ENCODE measurements around the gene OPRM1. TPM values are rescaled to one million over a fixed set of nuclear protein-coding genes. Genes with fewer than 3 reads are reported as not detected.

OPRM1 gene
- total and polyA plus RNA-seq, 2 donors (not counting 1 experiment from before 2014, with no cell fraction given) = not detected

DNA sequence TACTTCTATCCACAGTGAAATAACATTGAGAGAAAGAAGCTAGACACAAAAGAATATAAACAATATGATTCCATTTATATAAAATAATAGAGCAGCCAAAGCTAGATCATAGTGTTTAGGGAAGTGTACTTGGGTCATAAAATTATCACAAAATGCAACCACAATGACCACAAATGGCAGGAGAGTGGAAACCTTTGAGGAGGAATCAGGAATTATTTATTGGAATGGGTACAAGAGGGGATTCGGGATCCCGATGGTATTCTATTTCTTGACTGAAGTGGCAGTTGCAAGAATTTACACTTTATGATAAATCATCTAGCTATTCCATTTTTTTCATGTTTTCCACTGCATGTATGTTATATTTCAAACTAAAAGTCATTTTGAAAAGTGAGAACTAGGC, 241.5 kb downstream of the OPRM1 start:
- Mint-ChIP-seq H3K27me3 (no peaks in the 10 kb centered on the region), H3K4me3 (no peak overlapping the region), H3K27ac (no peak overlapping the region), H3K9me3 (ENCODE audit: insufficient read depth) (no peaks in the 10 kb centered on the region), H3K4me1 (peaks cover 10% of the 10 kb centered on the region)
- ATAC-seq (ENCODE audit: low read depth) = no peak
- Histone ChIP-seq H3K79me2 (ENCODE audit: control insufficient read depth, insufficient read depth, low read length) (no peaks in the 10 kb centered on the region), H3K9ac (ENCODE audit: low read length) (no peak overlapping the region), H3K27me3 (replicated peaks in 1 of 4; ENCODE audit: control extremely low read depth in 1 of 4, control insufficient read depth in 3 of 4, insufficient read depth in 4 of 4, low read length in 3 of 4) (no peaks in the 10 kb centered on the region), H3K4me2 (replicated peaks; ENCODE audit: low read depth, low read length, poor library complexity, severe bottlenecking) (no peak overlapping the region), H3K9me3 (ENCODE audit: control extremely low read depth in 1 of 3, control insufficient read depth in 2 of 3, insufficient read depth in 1 of 3, low read length in 2 of 3) (no peaks in the 10 kb centered on the region), H3K4me3 (ENCODE audit: control extremely low read depth in 1 of 5, extremely low read depth in 1 of 5, insufficient read depth in 1 of 5, low read depth in 2 of 5, low read length in 4 of 5) (no peak overlapping the region), H2AFZ (ENCODE audit: insufficient read depth, low read depth, low read length, poor library complexity, severe bottlenecking) (no peak overlapping the region), H3K27ac (ENCODE audit: low read length in 2 of 2) (no peak overlapping the region), H4K20me1 (ENCODE audit: control insufficient read depth, insufficient read depth, low read length, poor library complexity, severe bottlenecking) (no peaks in the 10 kb centered on the region), H3K36me3 (replicated peaks in 1 of 2; ENCODE audit: control extremely low read depth in 1 of 2, control insufficient read depth in 1 of 2, extremely low read depth in 1 of 2, insufficient read depth in 2 of 2, low read length in 1 of 2) (no peaks in the 10 kb centered on the region), H3K4me1 (ENCODE audit: control insufficient read depth in 2 of 2, insufficient read depth in 2 of 2, low read length in 2 of 2) (peaks cover 4% of the 10 kb centered on the region in 2 donors)
- POLR2A ChIA-PET = no interaction called here
- intact Hi-C loops (cut with micrococcal nuclease) = no loop called here
- WGBS (ENCODE audit: insufficient coverage) = no CpG with 5 or more reads among the region's 2 CpGs
- CTCF ChIA-PET = interaction anchor here (0.7 to 1.0 kb wide), 2 partner anchors 12 to 99 kb away, joined by 3 to 4 read pairs; no protein-coding TSS in a partner anchor
- DNase-seq = no peak
- TF ChIP-seq CTCF (IDR thresholded peaks at IDR 0.05) (no peak), EZH2 (IDR thresholded peaks at IDR 0.05; ENCODE audit: borderline replicate concordance, insufficient read depth, low read depth, low read length, poor library complexity, severe bottlenecking) (no peak)

DNA sequence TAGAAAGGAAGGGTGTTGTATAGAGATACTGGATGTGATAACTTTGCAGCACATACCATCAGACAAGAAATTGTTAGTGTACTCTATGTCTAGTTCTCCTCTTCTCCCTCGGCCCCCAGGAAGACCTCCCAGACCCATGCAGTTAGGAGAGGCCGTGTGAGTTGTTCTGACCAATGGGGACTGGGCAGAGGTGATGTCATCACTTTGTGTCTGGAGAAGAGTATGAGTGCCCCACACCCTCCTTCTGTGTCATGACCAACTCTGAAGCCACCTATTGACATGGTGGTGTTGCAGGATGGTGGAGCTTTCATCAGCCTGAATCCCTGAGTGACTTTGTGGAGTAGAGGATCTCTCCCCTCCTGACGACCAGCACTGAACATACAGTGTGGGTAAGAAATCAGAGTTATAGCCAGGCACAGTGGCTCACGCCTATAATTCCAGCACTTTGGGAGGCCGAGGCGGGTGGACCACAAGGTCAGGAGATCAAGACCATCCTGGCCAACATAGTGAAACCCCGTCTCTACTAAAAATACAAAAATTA, 245.3 kb downstream of the OPRM1 start:
- no CpG with 5 or more reads among the region's 7 CpGs for WGBS (ENCODE audit: insufficient coverage)
- Histone ChIP-seq H2AFZ (ENCODE audit: insufficient read depth, low read depth, low read length, poor library complexity, severe bottlenecking) (no peak overlapping the region), H3K79me2 (ENCODE audit: control insufficient read depth, insufficient read depth, low read length) (no peaks in the 10 kb centered on the region), H3K4me3 (ENCODE audit: control extremely low read depth in 1 of 5, extremely low read depth in 1 of 5, insufficient read depth in 1 of 5, low read depth in 2 of 5, low read length in 4 of 5) (no peak overlapping the region), H4K20me1 (ENCODE audit: control insufficient read depth, insufficient read depth, low read length, poor library complexity, severe bottlenecking) (no peaks in the 10 kb centered on the region), H3K36me3 (replicated peaks in 1 of 2; ENCODE audit: control extremely low read depth in 1 of 2, control insufficient read depth in 1 of 2, extremely low read depth in 1 of 2, insufficient read depth in 2 of 2, low read length in 1 of 2) (no peaks in the 10 kb centered on the region), H3K27ac (ENCODE audit: low read length in 2 of 2) (no peak overlapping the region), H3K9me3 (ENCODE audit: control extremely low read depth in 1 of 3, control insufficient read depth in 2 of 3, insufficient read depth in 1 of 3, low read length in 2 of 3) (no peaks in the 10 kb centered on the region), H3K9ac (ENCODE audit: low read length) (no peak overlapping the region), H3K4me1 (ENCODE audit: control insufficient read depth in 2 of 2, insufficient read depth in 2 of 2, low read length in 2 of 2) (no peaks in the 10 kb centered on the region), H3K27me3 (replicated peaks in 1 of 4; ENCODE audit: control extremely low read depth in 1 of 4, control insufficient read depth in 3 of 4, insufficient read depth in 4 of 4, low read length in 3 of 4) (no peaks in the 10 kb centered on the region), H3K4me2 (replicated peaks; ENCODE audit: low read depth, low read length, poor library complexity, severe bottlenecking) (no peak overlapping the region)
- CTCF ChIA-PET = no interaction called here
- Mint-ChIP-seq H3K27ac (no peak overlapping the region), H3K4me3 (no peak overlapping the region), H3K9me3 (ENCODE audit: insufficient read depth) (no peaks in the 10 kb centered on the region), H3K4me1 (no peaks in the 10 kb centered on the region), H3K27me3 (no peaks in the 10 kb centered on the region)
- TF ChIP-seq EZH2 (IDR thresholded peaks at IDR 0.05; ENCODE audit: borderline replicate concordance, insufficient read depth, low read depth, low read length, poor library complexity, severe bottlenecking) (no peak), CTCF (IDR thresholded peaks at IDR 0.05) (no peak)
- DNase-seq (no peak), ATAC-seq (ENCODE audit: low read depth) (no peak)
- POLR2A ChIA-PET = no interaction called here
- intact Hi-C loops (cut with micrococcal nuclease) = no loop called here
